ENCODE measurements around the gene PLOD3. TPM values are rescaled to one million over a fixed set of nuclear protein-coding genes. Genes with fewer than 3 reads are reported as not detected.
A peak's percentile ranks its signal among the peaks of the same experiment; 100 is the strongest.

The PLOD3 gene
- total RNA-seq, 1 donor from 2014 or later: 40.0 TPM

- Mint-ChIP-seq H3K36me3 (ENCODE audit: low read depth) (peaks cover 20% of the 10 kb centered on the region), H3K27me3 (peaks cover 9% of the 10 kb centered on the region), H3K4me1 (peaks cover 21% of the 10 kb centered on the region), H3K4me3 (no peak overlapping the region), H3K9me3 (no peaks in the 10 kb centered on the region), H3K27ac (no peak overlapping the region)
- TF ChIP-seq, protein P1, sequence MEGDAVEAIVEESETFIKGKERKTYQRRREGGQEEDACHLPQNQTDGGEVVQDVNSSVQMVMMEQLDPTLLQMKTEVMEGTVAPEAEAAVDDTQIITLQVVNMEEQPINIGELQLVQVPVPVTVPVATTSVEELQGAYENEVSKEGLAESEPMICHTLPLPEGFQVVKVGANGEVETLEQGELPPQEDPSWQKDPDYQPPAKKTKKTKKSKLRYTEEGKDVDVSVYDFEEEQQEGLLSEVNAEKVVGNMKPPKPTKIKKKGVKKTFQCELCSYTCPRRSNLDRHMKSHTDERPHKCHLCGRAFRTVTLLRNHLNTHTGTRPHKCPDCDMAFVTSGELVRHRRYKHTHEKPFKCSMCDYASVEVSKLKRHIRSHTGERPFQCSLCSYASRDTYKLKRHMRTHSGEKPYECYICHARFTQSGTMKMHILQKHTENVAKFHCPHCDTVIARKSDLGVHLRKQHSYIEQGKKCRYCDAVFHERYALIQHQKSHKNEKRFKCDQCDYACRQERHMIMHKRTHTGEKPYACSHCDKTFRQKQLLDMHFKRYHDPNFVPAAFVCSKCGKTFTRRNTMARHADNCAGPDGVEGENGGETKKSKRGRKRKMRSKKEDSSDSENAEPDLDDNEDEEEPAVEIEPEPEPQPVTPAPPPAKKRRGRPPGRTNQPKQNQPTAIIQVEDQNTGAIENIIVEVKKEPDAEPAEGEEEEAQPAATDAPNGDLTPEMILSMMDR (IDR thresholded peaks at IDR 0.05): no peak
- ChIA-PET POLR2A (interaction anchor here (0.6 kb wide), 1 partner anchor 74 kb away, joined by 3 read pairs; no protein-coding TSS in a partner anchor), CTCF (interaction anchor here (1.0 kb wide), 1 partner anchor 17 kb away, joined by 3 read pairs; no protein-coding TSS in a partner anchor)
- ATAC-seq (ENCODE audit: low read depth) (no peak), DNase-seq (no peak)
- intact Hi-C loops (cut with micrococcal nuclease): no loop called here
Observed at GRCh38 chr7:101160910-101161309, 56.5 kb downstream of the PLOD3 start.

DNA sequence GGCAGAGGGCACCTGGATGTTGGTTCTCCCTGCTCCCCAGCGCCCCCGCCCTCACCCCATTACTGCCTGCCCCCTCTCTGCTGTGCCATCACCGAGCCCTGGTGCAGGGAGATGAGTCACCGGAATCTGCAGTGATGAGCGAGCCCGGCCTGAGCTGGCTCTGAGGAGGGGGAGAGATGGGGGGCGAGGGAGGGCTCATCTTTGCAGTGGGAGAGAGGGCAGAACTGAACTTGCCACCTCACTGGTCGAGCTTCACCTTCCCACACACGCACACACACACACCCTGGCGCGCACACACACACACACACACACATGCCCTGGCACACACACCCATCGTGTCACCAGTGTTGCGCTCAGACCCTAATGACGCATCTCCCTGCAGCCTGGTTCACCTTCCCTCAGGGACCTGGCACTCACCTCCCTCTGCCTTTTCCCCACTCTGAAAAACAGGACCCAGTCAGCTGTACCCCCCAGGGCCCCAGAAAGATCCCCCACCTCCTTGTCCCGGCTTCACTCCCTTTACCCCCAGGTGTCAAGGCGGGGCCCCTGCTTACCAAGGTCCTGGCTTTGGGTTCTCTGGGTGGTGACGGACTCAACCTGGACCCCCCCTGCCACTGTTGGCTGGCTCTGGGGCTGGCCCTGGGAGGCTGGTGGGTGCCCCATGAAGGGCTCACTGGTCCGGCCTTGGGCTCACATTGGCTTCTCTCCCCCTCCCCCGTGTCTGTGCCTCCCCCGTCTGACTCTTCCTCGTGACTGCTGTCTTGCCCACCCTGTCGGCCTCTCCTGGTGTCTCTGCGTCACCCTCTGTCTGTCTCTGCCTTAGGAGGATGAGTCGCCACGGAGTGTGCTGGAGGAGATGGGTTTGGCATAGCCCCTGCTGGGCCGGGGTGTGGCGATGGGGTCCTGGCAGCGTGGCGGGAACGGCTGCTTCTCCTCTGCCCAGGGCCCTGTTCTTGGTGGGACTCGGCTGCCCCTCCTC lies 57.4 kb downstream of the PLOD3 start:
- CTCF ChIA-PET: no interaction called here

DNA sequence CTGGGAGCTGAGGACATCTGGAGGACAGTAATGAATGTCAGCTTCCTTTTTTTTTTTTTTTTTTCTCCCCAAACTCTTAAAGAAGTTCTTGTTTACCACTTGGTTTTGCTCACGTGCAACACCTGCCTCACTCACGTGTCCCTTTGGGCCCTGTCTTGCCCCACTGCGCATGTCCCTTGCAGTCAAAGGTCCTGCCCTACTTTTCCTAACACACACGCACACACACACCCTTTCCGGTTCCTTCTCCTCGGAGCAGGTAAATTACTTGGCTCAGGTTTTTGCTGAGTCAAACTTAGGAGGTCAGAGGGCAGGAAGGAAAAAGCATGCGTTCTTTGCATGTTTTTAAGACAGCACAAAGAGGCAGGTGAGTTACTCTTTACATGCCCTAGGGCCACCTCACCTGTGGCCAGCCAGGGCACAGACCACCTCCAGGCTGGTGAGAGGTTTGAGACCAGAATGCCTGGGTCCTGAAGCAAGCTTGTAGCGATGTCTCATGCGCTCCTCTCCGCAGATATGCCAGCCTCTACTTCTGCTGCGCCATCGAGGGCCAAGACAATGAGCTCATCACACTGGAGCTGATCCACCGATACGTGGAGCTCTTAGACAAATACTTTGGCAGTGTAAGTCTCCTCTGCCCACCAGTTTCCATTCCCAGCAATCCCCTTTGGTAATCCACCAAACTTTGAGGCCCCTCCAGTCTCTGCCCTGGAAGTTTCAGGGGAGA lies 60.4 kb downstream of the PLOD3 start:
- H3K27me3 Mint-ChIP-seq: no peaks in the 10 kb centered on the region
- peaks cover 18% of the 10 kb centered on the region for H3K36me3 Mint-ChIP-seq (ENCODE audit: low read depth)
- TF ChIP-seq, protein P1 (IDR thresholded peaks at IDR 0.05): no peak
- ATAC-seq (ENCODE audit: low read depth) (no peak), DNase-seq (no peak)
- H3K27ac Mint-ChIP-seq: no peak overlapping the region
- ChIA-PET CTCF (interaction anchor here (0.8 to 2.8 kb wide), 3 partner anchors 10 to 36 kb away, joined by 3 to 10 read pairs (median 4); no protein-coding TSS in a partner anchor), POLR2A (interaction anchor here (0.6 to 1.0 kb wide), 2 partner anchors 9 to 67 kb away, joined by 4 to 5 read pairs; partner anchors contain the start of gene VGF)
- H3K4me3 Mint-ChIP-seq: no peak overlapping the region
- H3K9me3 Mint-ChIP-seq: no peaks in the 10 kb centered on the region
- H3K4me1 Mint-ChIP-seq: peaks cover 13% of the 10 kb centered on the region
- intact Hi-C loops (cut with micrococcal nuclease): no loop called here

More for the DNA sequence above, 57.4 kb downstream of the PLOD3 start:
- Mint-ChIP-seq H3K4me1 (peaks cover 20% of the 10 kb centered on the region), H3K27ac (no peak overlapping the region), H3K27me3 (peaks cover 2% of the 10 kb centered on the region), H3K9me3 (no peaks in the 10 kb centered on the region), H3K36me3 (ENCODE audit: low read depth) (peaks cover 18% of the 10 kb centered on the region), H3K4me3 (no peak overlapping the region)
- no peak for DNase-seq
- no peak for ATAC-seq (ENCODE audit: low read depth)
- TF ChIP-seq, protein P1 (IDR thresholded peaks at IDR 0.05): no peak
- intact Hi-C loops (cut with micrococcal nuclease): no loop called here
- POLR2A ChIA-PET: no interaction called here

DNA sequence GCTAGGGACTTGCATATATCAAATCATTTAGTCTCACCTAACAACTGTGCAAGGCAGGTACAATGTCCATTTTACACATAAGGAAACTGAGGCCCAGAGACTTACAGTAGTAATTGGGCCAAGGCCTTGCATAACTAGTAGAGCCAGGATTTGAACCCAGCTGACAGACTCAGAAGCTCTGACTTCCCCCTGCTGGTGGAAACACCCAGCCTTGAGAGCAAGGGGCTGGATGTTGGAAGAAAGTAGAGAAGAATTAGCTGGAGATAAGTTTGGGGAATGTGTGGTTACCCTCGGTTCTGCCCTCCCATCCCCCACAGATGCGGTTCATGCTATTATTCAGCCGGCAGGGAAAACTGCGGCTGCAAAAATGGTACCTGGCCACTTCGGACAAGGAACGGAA lies 61.1 kb downstream of the PLOD3 start:
- peak overlapping the region; percentile 16 for H3K4me3 Mint-ChIP-seq

More for the DNA sequence above, 61.1 kb downstream of the PLOD3 start:
- CTCF ChIA-PET: interaction anchor here (0.6 to 2.8 kb wide), 3 partner anchors 12 to 61 kb away, joined by 3 to 10 read pairs (median 4); partner anchors contain the start of gene PLOD3
- no peak for ATAC-seq (ENCODE audit: low read depth)
- H3K27ac Mint-ChIP-seq: no peak overlapping the region
- peaks cover 18% of the 10 kb centered on the region for H3K36me3 Mint-ChIP-seq (ENCODE audit: low read depth)
- H3K27me3 Mint-ChIP-seq: no peaks in the 10 kb centered on the region
- no peak for DNase-seq
- POLR2A ChIA-PET: interaction anchor here (0.6 to 1.0 kb wide), 2 partner anchors 9 to 66 kb away, joined by 4 to 5 read pairs; partner anchors contain the start of gene VGF
- intact Hi-C loops (cut with micrococcal nuclease): no loop called here
- TF ChIP-seq, protein P1 (IDR thresholded peaks at IDR 0.05): no peak
- H3K4me1 Mint-ChIP-seq: peaks cover 13% of the 10 kb centered on the region
- no peaks in the 10 kb centered on the region for H3K9me3 Mint-ChIP-seq

Other genes starting within 250 kb of the PLOD3 start
- gene MUC12, start 248.0 kb downstream of the PLOD3 start, total RNA-seq: not detected in 2 replicates
- gene MUC17, start 197.5 kb downstream of the PLOD3 start, total RNA-seq: not detected in 2 replicates
- gene TRIM56, start 132.1 kb downstream of the PLOD3 start, total RNA-seq: 53.0 and 57.5 TPM in 2 replicates
- not detected in 2 replicates for gene SERPINE1, start 90.5 kb downstream of the PLOD3 start, total RNA-seq
- gene AP1S1, start 63.1 kb downstream of the PLOD3 start, total RNA-seq: 19.2 and 22.7 TPM in 2 replicates
- 0.07 and 0.11 TPM in 2 replicates for gene VGF, start 52.0 kb downstream of the PLOD3 start, total RNA-seq
- gene NAT16, start 37.3 kb downstream of the PLOD3 start, total RNA-seq: not detected in 2 replicates
- gene MOGAT3, start 16.5 kb downstream of the PLOD3 start, total RNA-seq: not detected in 2 replicates
- 37.6 and 43.4 TPM in 2 replicates for gene ZNHIT1, start 584 bp upstream of the PLOD3 start, total RNA-seq
- 16.6 and 21.0 TPM in 2 replicates for gene CLDN15, start 20.2 kb upstream of the PLOD3 start, total RNA-seq
- 113 and 117 TPM in 2 replicates for gene FIS1, start 27.5 kb upstream of the PLOD3 start, total RNA-seq
- 9.8 and 10.7 TPM in 2 replicates for gene IFT22, start 104.2 kb upstream of the PLOD3 start, total RNA-seq
- not detected in 2 replicates for gene COL26A1, start 145.3 kb upstream of the PLOD3 start, total RNA-seq